ENCODE data around the gene LRP2.
"Not testable (repeated sequence)": the region's sequence is repeated elsewhere in the genome, so short reads cannot be mapped to it uniquely, and the experiment has no call there.

Gene LRP2

DNA sequence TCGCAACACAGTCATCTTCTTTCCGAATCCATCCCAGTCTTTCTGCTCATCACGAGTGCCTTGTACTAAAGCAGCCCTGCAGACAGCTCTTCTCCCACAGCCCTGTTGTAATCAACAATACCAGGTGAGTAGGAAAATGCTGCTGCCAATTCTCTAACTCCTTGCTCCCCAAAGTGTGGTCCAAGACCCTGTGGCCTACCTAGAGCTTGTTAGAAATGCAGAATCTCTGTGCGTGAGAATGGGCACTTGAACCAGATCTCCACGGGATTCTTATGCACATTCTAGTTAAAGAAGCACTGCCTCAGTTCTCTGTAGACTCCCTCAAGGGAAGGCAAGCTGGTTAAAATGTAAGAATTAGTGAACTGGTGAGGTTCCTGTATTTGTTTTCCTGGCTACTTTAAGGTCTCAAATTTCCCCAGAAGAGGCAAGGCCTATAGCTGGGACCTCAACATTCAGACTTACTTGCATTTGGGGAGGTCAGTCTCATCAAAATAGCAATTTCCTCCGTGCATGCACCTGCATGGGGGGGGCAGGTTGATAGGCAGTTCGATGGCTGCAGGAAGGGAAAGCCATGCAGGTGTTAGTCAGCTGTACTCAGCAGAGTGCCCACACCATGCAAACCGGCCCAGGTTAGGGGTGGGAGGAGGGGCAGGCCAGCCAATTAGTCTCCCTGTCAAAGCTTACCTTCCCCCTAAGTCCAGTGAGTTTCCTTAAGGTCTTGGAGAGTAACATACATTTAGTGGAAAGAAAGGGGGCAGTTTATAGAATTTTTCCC lies 222.2 kb downstream of the LRP2 start:
- no peak overlapping the region for H3K4me3 ChIP-seq (ENCODE audit: control insufficient read depth in 1 of 7, extremely low read depth in 1 of 7, insufficient read depth in 4 of 7, low read depth in 2 of 7, low read length in 6 of 7)
- DNase-seq = no peak
- H3K27ac ChIP-seq (ENCODE audit: insufficient read depth in 1 of 2, low read depth in 1 of 2, low read length in 2 of 2, poor library complexity in 1 of 2, severe bottlenecking in 2 of 2) = no peak overlapping the region
- ChIA-PET CTCF (interaction anchor here (0.9 to 4.4 kb wide), 9 partner anchors 9 to 204 kb away, joined by 3 to 25 read pairs (median 4); no protein-coding TSS in a partner anchor), POLR2A (no interaction called here)
- WGBS (ENCODE audit: insufficient coverage) = 95% methylated on average over 4 of the region's 8 CpGs
- H3K36me3 ChIP-seq (ENCODE audit: control insufficient read depth in 4 of 4, insufficient read depth in 4 of 4, low read length in 3 of 4) = no peaks in the 10 kb centered on the region
- H3K4me1 ChIP-seq (ENCODE audit: control extremely low read depth in 1 of 4, control insufficient read depth in 4 of 4, insufficient read depth in 4 of 4, low read length in 3 of 4) = peaks cover 0 to 17% (median 7%) of the 10 kb centered on the region in 4 experiments
- no peaks in the 10 kb centered on the region for H3K9me3 ChIP-seq (ENCODE audit: control extremely low read depth in 1 of 5, control insufficient read depth in 4 of 5, insufficient read depth in 2 of 5, low read depth in 1 of 5, low read length in 4 of 5)
- H3K27me3 ChIP-seq (replicated peaks in 2 of 5; ENCODE audit: control insufficient read depth in 4 of 5, insufficient read depth in 5 of 5, low read length in 4 of 5) = no peaks in the 10 kb centered on the region

- POLR2A ChIA-PET = no interaction called here
- no peak overlapping the region for H3K4me3 ChIP-seq (ENCODE audit: control insufficient read depth in 1 of 7, extremely low read depth in 1 of 7, insufficient read depth in 4 of 7, low read depth in 2 of 7, low read length in 6 of 7)
- DNase-seq = no peak
- CTCF ChIA-PET = interaction anchor here (1.5 to 4.4 kb wide), 5 partner anchors 29 to 203 kb away, joined by 3 to 25 read pairs (median 5); no protein-coding TSS in a partner anchor
- H3K27ac ChIP-seq (ENCODE audit: insufficient read depth in 1 of 2, low read depth in 1 of 2, low read length in 2 of 2, poor library complexity in 1 of 2, severe bottlenecking in 2 of 2) = no peak overlapping the region
- H3K27me3 ChIP-seq (replicated peaks in 2 of 5; ENCODE audit: control insufficient read depth in 4 of 5, insufficient read depth in 5 of 5, low read length in 4 of 5) = no peaks in the 10 kb centered on the region
- no peaks in the 10 kb centered on the region for H3K36me3 ChIP-seq (ENCODE audit: control insufficient read depth in 4 of 4, insufficient read depth in 4 of 4, low read length in 3 of 4)
- 100% methylated on average over 7 of the region's 7 CpGs for WGBS (ENCODE audit: insufficient coverage)
- no peaks in the 10 kb centered on the region for H3K9me3 ChIP-seq (ENCODE audit: control extremely low read depth in 1 of 5, control insufficient read depth in 4 of 5, insufficient read depth in 2 of 5, low read depth in 1 of 5, low read length in 4 of 5)
- H3K4me1 ChIP-seq (ENCODE audit: control extremely low read depth in 1 of 4, control insufficient read depth in 4 of 4, insufficient read depth in 4 of 4, low read length in 3 of 4) = peaks cover 0 to 17% (median 8%) of the 10 kb centered on the region in 4 experiments
Observed at GRCh38 chr2:169139145-169139544, 223.2 kb downstream of the LRP2 start.

- DNase-seq = peak in 1 of 3 donors; percentile 25
- WGBS (ENCODE audit: insufficient coverage) = no CpG with 5 or more reads among the region's 2 CpGs
- Histone ChIP-seq H3K9me3 (ENCODE audit: control extremely low read depth in 1 of 5, control insufficient read depth in 4 of 5, insufficient read depth in 2 of 5, low read depth in 1 of 5, low read length in 4 of 5) (no peaks in the 10 kb centered on the region), H3K27me3 (replicated peaks in 2 of 5; ENCODE audit: control insufficient read depth in 4 of 5, insufficient read depth in 5 of 5, low read length in 4 of 5) (no peaks in the 10 kb centered on the region), H3K27ac (ENCODE audit: insufficient read depth in 1 of 2, low read depth in 1 of 2, low read length in 2 of 2, poor library complexity in 1 of 2, severe bottlenecking in 2 of 2) (no peak overlapping the region), H3K36me3 (ENCODE audit: control insufficient read depth in 4 of 4, insufficient read depth in 4 of 4, low read length in 3 of 4) (no peaks in the 10 kb centered on the region), H3K4me1 (ENCODE audit: control extremely low read depth in 1 of 4, control insufficient read depth in 4 of 4, insufficient read depth in 4 of 4, low read length in 3 of 4) (peaks cover 0 to 17% (median 8%) of the 10 kb centered on the region in 4 experiments), H3K4me3 (ENCODE audit: control insufficient read depth in 1 of 7, extremely low read depth in 1 of 7, insufficient read depth in 4 of 7, low read depth in 2 of 7, low read length in 6 of 7) (no peak overlapping the region)
- CTCF ChIA-PET = interaction anchor here (1.0 to 4.4 kb wide), 3 partner anchors 18 to 39 kb away, joined by 3 to 24 read pairs (median 3); no protein-coding TSS in a partner anchor
- POLR2A ChIA-PET = no interaction called here
Observed at GRCh38 chr2:169137924-169138323, 224.4 kb downstream of the LRP2 start.

DNA sequence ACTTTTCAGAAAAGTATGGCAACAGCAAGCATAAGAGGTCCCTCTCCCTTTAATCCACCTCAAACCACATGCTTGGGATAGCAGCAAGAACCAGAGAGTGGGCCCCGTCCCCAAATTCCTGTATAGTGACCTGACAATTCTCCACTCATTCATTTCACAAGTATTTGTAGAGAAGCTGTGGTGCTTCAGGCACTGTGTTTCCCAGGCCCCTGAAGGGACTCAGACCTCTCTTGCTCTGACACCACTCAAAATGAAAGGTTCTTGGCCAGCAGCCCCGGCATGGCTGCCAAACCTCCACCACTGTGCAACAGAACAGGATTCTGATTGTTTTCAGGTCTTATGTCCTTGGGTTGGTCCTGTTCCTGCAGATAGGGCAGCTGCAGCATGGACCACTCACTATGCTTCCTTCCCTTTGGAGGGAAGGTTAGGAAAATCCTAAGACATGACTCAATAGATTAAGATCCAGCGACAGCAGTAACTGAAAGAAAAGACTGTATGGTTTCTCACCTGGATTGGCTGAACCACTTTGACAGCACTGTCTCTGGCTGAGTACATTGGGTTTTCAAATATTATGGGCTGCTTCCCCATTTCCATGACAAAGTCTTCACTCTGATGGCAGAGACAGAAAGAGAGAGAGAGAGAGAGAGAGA lies 225.3 kb downstream of the LRP2 start:
- no peak for DNase-seq
- Histone ChIP-seq H3K4me3 (ENCODE audit: control insufficient read depth in 1 of 7, extremely low read depth in 1 of 7, insufficient read depth in 4 of 7, low read depth in 2 of 7, low read length in 6 of 7) (no peak overlapping the region), H3K27me3 (replicated peaks in 2 of 5; ENCODE audit: control insufficient read depth in 4 of 5, insufficient read depth in 5 of 5, low read length in 4 of 5) (no peaks in the 10 kb centered on the region), H3K36me3 (ENCODE audit: control insufficient read depth in 4 of 4, insufficient read depth in 4 of 4, low read length in 3 of 4) (no peaks in the 10 kb centered on the region), H3K9me3 (ENCODE audit: control extremely low read depth in 1 of 5, control insufficient read depth in 4 of 5, insufficient read depth in 2 of 5, low read depth in 1 of 5, low read length in 4 of 5) (no peaks in the 10 kb centered on the region), H3K4me1 (ENCODE audit: control extremely low read depth in 1 of 4, control insufficient read depth in 4 of 4, insufficient read depth in 4 of 4, low read length in 3 of 4) (peaks cover 0 to 12% (median 3%) of the 10 kb centered on the region in 4 experiments), H3K27ac (ENCODE audit: insufficient read depth in 1 of 2, low read depth in 1 of 2, low read length in 2 of 2, poor library complexity in 1 of 2, severe bottlenecking in 2 of 2) (no peak overlapping the region)
- POLR2A ChIA-PET = no interaction called here
- CTCF ChIA-PET = interaction anchor here (4.4 kb wide), 1 partner anchor 27 kb away, joined by 24 read pairs; no protein-coding TSS in a partner anchor
- 94% methylated on average over 3 of the region's 3 CpGs for WGBS (ENCODE audit: insufficient coverage)

GRCh38 chr2:169136428-169136827 lies 225.9 kb downstream of the LRP2 start:
- H3K4me3 ChIP-seq (ENCODE audit: control insufficient read depth in 1 of 7, extremely low read depth in 1 of 7, insufficient read depth in 4 of 7, low read depth in 2 of 7, low read length in 6 of 7); H3K27ac ChIP-seq (ENCODE audit: insufficient read depth in 1 of 2, low read depth in 1 of 2, low read length in 2 of 2, poor library complexity in 1 of 2, severe bottlenecking in 2 of 2); CTCF ChIA-PET; H3K4me1 ChIP-seq (ENCODE audit: control extremely low read depth in 1 of 4, control insufficient read depth in 4 of 4, insufficient read depth in 4 of 4, low read length in 3 of 4); H3K9me3 ChIP-seq (ENCODE audit: control extremely low read depth in 1 of 5, control insufficient read depth in 4 of 5, insufficient read depth in 2 of 5, low read depth in 1 of 5, low read length in 4 of 5); DNase-seq; POLR2A ChIA-PET; H3K36me3 ChIP-seq (ENCODE audit: control insufficient read depth in 4 of 4, insufficient read depth in 4 of 4, low read length in 3 of 4); H3K27me3 ChIP-seq (replicated peaks in 2 of 5; ENCODE audit: control insufficient read depth in 4 of 5, insufficient read depth in 5 of 5, low read length in 4 of 5): not testable (repeated sequence)
- 100% methylated on average over 3 of the region's 5 CpGs for WGBS (ENCODE audit: insufficient coverage)

DNA sequence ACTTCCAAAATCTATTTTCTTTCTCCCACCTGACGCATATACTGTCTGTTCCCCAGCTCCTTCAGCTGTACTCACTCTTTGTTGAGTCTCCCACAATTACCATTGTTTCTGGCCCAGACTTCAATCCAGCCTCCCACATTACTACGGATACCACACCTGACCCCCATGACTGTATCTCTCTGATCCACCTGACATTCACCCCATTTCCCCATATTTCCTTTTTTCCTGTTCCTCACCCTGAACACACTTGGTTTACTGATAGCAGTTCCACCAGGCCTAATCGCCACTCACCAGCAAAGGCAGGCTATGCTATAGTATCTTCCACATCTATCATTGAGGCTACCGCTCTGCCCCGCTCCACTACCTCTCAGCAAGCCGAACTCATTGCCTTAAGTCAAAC lies 228.1 kb downstream of the LRP2 start:
- H3K27ac ChIP-seq (ENCODE audit: insufficient read depth in 1 of 2, low read depth in 1 of 2, low read length in 2 of 2, poor library complexity in 1 of 2, severe bottlenecking in 2 of 2); DNase-seq; H3K27me3 ChIP-seq (replicated peaks in 2 of 5; ENCODE audit: control insufficient read depth in 4 of 5, insufficient read depth in 5 of 5, low read length in 4 of 5); H3K9me3 ChIP-seq (ENCODE audit: control extremely low read depth in 1 of 5, control insufficient read depth in 4 of 5, insufficient read depth in 2 of 5, low read depth in 1 of 5, low read length in 4 of 5); H3K4me1 ChIP-seq (ENCODE audit: control extremely low read depth in 1 of 4, control insufficient read depth in 4 of 4, insufficient read depth in 4 of 4, low read length in 3 of 4); H3K36me3 ChIP-seq (ENCODE audit: control insufficient read depth in 4 of 4, insufficient read depth in 4 of 4, low read length in 3 of 4); POLR2A ChIA-PET; H3K4me3 ChIP-seq (ENCODE audit: control insufficient read depth in 1 of 7, extremely low read depth in 1 of 7, insufficient read depth in 4 of 7, low read depth in 2 of 7, low read length in 6 of 7): not testable (repeated sequence)
- WGBS (ENCODE audit: insufficient coverage) = 45% methylated on average over 6 of the region's 6 CpGs
- CTCF ChIA-PET = interaction anchor here (1.1 to 2.5 kb wide), 2 partner anchors 13 to 24 kb away, joined by 3 to 14 read pairs; no protein-coding TSS in a partner anchor

Measured in common myeloid progenitor, CD34-positive (primary cell).